GM13977 (cell line): ENCODE data around the gene ATE1.

Experiments used
- DNase-seq: peaks from one replicate; pipeline ENCODE4 v3.0.0; 2012; ENCODE audit warnings: low spot score
- in situ Hi-C: fragments of 300-500 bp; cut with MboI; formaldehyde crosslinking; loops from one replicate; pipeline ENCODE4 v1.12.0; 2022; ENCODE audit warnings: low sequenced_read_pairs, low pct_unique_long_range_greater_than_20kb, mixed read lengths, inconsistent platforms; ENCODE audit not compliant: unreplicated experiment
- TF ChIP-seq, protein P1 (sequence below): IDR thresholded peaks from 2 replicates; pipeline ENCODE4 v1.5.1; 2012; ENCODE audit warnings: mild to moderate bottlenecking, control low read depth; ENCODE audit not compliant: insufficient read depth; ENCODE audit errors: extremely low read depth, missing control alignments

The ATE1 gene

DNA sequence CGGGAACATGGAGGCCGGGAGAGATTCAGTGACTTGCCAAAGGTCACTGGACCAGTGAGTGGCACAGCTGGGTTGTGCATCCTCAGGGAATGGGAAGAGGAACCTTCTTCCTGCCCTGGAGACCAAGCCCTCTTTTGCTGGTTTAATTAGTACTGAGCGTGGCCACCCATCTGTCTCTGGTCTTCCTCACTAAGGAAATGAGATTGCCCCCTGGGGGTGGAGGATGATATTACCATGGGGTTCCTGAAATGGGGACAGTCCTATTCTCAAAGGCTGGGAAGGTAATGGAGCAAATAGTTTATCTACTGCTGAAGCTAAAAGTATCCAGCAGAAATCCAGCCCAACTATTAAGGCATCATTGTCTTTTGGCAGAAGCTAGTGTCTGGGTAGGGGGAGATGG, 231.0 kb downstream of the ATE1 start:
- DNase-seq, result no peak
- in situ Hi-C loops, result no loop called here

DNA sequence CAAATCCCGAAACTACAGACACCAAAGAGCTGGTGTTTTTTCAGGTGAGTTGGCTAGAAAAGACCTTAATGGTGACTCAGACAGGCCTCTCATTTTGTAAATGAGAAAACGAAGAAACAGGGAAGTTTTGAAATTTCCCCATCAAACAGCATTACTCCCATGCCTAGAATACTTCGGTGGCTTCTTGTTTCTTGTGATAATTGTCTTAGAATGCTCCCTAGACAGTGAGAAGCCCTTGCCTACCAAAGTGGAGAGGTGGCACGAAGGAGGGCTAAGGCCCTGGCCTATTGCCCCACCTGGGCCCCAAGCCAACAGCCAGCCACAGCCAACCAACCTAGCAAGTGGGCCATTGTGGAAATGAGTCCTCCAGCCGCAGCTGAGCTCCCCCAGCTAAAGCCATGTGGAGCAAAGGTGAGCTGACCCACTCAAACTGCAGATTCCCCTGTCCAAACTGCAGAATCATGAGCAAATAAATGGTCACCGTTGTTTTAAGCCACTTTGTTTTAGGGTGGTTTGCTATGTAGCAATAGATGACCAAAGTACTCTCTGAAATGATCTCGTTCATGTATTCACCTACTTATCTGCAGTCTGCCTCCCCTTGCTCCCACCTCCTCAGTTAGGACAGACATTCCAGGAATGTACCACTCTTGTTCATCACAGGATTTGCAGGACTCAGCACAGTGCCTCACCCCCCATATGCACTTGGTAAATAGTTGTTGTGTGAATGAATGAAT, 231.9 kb downstream of the ATE1 start:
- TF ChIP-seq, protein P1, sequence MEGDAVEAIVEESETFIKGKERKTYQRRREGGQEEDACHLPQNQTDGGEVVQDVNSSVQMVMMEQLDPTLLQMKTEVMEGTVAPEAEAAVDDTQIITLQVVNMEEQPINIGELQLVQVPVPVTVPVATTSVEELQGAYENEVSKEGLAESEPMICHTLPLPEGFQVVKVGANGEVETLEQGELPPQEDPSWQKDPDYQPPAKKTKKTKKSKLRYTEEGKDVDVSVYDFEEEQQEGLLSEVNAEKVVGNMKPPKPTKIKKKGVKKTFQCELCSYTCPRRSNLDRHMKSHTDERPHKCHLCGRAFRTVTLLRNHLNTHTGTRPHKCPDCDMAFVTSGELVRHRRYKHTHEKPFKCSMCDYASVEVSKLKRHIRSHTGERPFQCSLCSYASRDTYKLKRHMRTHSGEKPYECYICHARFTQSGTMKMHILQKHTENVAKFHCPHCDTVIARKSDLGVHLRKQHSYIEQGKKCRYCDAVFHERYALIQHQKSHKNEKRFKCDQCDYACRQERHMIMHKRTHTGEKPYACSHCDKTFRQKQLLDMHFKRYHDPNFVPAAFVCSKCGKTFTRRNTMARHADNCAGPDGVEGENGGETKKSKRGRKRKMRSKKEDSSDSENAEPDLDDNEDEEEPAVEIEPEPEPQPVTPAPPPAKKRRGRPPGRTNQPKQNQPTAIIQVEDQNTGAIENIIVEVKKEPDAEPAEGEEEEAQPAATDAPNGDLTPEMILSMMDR, result no peak
- DNase-seq, result no peak
- in situ Hi-C loops, result no loop called here

More for the DNA sequence above, 231.0 kb downstream of the ATE1 start:
- TF ChIP-seq, protein P1, result peak; percentile 58

DNA sequence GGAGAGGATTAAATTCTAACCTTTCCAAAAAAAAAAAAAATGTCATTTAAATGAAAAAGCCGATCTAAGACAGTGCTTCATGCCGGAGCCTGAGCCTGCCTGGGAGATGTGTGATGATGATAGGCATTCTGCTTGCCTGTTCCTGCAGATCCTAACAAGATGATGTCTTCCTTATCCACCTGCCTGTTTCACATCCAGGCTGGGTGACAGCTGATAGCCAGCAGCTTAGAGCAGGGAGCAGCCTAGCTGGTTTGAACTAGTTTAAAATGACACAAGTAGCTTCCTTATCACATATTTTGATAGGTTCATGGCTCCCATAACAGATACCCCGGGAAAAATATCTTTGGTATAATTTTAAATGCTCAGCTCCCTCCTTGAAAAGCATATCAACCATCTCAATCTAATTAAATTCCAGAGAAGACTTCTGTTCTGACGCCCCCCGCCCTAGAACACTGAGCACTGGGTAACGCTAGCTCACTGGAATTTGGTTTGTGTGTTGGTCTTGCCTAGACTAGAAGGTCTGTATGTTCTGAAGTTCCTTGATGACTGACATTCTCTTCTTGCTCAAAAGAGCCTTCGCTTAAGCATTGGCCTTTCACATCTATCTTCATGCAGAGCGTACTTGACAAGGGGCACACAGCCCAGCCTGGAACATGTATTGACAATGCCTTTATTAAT, 232.7 kb downstream of the ATE1 start:
- TF ChIP-seq, protein P1, result no peak
- in situ Hi-C loops, result no loop called here
- DNase-seq, result no peak

DNA sequence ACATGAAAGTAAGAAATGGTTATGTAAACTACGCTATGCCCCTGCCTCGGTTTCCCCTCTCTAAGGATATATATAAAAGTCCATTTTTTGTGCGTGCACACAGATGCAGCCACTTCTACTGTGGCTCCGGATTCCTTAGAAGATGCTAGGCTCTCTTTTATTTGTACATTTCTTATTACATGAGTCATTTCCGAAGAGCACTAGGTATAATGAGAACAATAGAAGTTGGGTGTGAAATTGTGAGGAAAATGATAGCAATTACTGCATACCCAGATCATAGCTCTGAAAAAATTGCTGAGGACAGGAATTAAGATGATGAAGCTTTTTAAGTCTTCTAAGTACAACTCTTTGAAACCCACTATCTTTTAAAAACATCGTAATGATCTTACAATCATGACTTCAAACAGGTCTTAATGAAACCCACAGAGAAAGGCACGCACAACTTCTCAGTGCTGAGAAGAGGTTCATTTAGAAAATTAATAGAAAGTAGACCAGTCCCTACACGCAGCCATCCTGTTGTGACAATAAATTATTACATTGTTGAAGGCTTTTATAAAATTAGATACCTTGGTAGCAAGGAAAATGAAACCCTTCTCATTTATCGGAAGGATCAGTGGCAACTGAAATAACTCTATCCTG, 233.4 kb downstream of the ATE1 start:
- in situ Hi-C loops, result no loop called here
- TF ChIP-seq, protein P1, result no peak
- DNase-seq, result no peak

DNA sequence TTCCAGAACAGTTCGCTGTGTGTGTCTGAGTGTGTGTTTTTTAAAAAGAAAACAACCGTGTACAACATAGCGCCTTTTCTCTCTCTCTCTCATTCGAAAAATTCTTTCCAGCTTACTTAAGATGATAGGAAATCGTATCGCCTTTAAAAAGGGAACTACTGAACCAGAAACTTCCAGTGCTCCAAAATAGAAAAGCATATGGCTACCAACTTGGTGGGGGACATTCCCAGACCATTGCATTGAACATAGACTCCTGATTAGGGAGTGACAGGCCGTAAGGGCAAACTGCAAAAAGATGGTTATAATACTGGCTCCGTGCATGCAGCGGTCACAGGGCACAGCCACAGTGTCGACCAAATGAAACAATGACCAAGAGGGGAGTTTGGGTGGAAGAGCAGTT, 235.2 kb downstream of the ATE1 start:
- TF ChIP-seq, protein P1, result no peak
- in situ Hi-C loops, result no loop called here
- DNase-seq, result no peak

DNA sequence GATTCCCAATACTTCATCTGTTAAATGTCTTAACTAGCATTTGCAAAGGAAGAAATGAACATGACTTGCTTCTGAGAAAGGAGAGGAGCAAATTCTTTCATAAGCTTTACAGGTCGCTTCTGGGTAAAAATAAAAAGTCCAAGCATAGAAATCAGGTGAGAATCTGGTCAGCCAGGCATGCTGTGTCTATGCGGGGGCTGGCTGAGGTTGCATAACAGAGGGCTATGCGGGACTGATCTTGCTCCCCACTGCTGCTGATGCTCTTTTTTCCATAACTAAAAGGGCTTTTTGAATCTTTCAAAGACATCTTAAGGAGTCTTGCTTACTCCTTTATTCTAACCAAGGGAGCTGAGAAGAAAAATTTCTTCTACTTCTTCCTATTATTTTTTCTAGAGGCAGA, 236.9 kb downstream of the ATE1 start:
- in situ Hi-C loops, result no loop called here
- TF ChIP-seq, protein P1, result no peak
- DNase-seq, result no peak
